ENCODE results near the gene CLMN. TPM values are rescaled to one million over a fixed set of nuclear protein-coding genes. Genes with fewer than 3 reads are reported as not detected.

Gene CLMN
- total and polyA plus RNA-seq, 2 of the 4 experiments (the other 2 are of a cell fraction): 0.10 to 0.18 TPM

GRCh38 chr14:95146079-95146771, 173.5 kb downstream of the CLMN start:
- peaks cover 45% of the 10 kb centered on the region for H4K20me1 ChIP-seq (ENCODE audit: insufficient read depth, low read length)
- CTCF ChIA-PET: no interaction called here

More at GRCh38 chr14:95146079-95146771, 173.5 kb downstream of the CLMN start:
- POLR2A ChIA-PET (ENCODE audit: unreplicated experiment): no interaction called here
- Histone ChIP-seq H3K27me3 (ENCODE audit: control insufficient read depth, insufficient read depth, low read length) (no peaks in the 10 kb centered on the region), H3K4ac (ENCODE audit: low read depth, low read length) (no peak overlapping the region), H2AK5ac (ENCODE audit: low read depth, low read length) (no peak overlapping the region), H3K9ac (ENCODE audit: low read depth, low read length) (no peak overlapping the region), H3K4me1 (ENCODE audit: control insufficient read depth, insufficient read depth, low read length) (peaks cover 5% of the 10 kb centered on the region), H4K91ac (ENCODE audit: insufficient read depth, low read depth, low read length) (no peak overlapping the region), H3K79me1 (ENCODE audit: low read depth in 1 of 2, low read length in 2 of 2) (peaks cover 19 to 74% of the 10 kb centered on the region in 2 experiments), H2BK120ac (ENCODE audit: low read depth, low read length) (no peak overlapping the region), H2AK9ac (replicated peaks; ENCODE audit: low read depth, low read length, poor library complexity) (no peak overlapping the region), H2BK20ac (ENCODE audit: low read depth, low read length) (no peak overlapping the region), H3K4me2 (ENCODE audit: low read depth, low read length) (no peak overlapping the region), H3K23ac (ENCODE audit: low read depth, low read length) (no peak overlapping the region), H3K9me1 (ENCODE audit: insufficient read depth, low read length) (peaks cover 5% of the 10 kb centered on the region), H3K18ac (ENCODE audit: low read depth, low read length) (no peak overlapping the region), H3K4me3 (ENCODE audit: insufficient read depth, low read depth, low read length) (no peak overlapping the region), H4K5ac (ENCODE audit: low read depth, low read length) (no peak overlapping the region), H3K9me3 (ENCODE audit: control insufficient read depth, insufficient read depth, low read length) (no peaks in the 10 kb centered on the region; the same call in 1 of the 2 replicates), H4K8ac (ENCODE audit: low read depth in 2 of 2, low read length in 2 of 2) (no peak overlapping the region), H3K56ac (ENCODE audit: extremely low read depth, insufficient read depth, low read length) (no peak overlapping the region), H3K27ac (ENCODE audit: insufficient read depth, low read length) (no peak overlapping the region), H2AFZ (replicated peaks; ENCODE audit: low read length, poor library complexity) (no peak overlapping the region), H3K36me3 (ENCODE audit: control insufficient read depth, insufficient read depth, low read length) (no peaks in the 10 kb centered on the region; the same call in 1 of the 2 replicates), H2BK15ac (ENCODE audit: low read depth, low read length) (no peak overlapping the region), H3K14ac (replicated peaks; ENCODE audit: low read depth, low read length) (no peak overlapping the region), H2BK5ac (ENCODE audit: low read depth, low read length, poor library complexity, severe bottlenecking) (no peak overlapping the region)
- BruUV-seq (replicated peaks): no TSS peak
- dilution Hi-C loops (cut with HindIII; ENCODE audit: low sequenced_read_pairs, unreplicated experiment): no loop called here
- DNase-seq (no peak), ATAC-seq (ENCODE audit: low read depth) (no peak)
- 86% methylated on average over 3 of the region's 10 CpGs; no CpG with 5 or more reads in 1 of the 2 experiments for WGBS, 2 experiments (ENCODE audit: extremely low coverage in 2 of 2, insufficient read length in 1 of 2)
- TF ChIP-seq RAD21 (IDR thresholded peaks at IDR 0.05; ENCODE audit: low read length): no peak
- no peak for TF ChIP-seq USF2 (IDR thresholded peaks at IDR 0.05; ENCODE audit: low read depth, low read length)
- TF ChIP-seq MXI1 (IDR thresholded peaks at IDR 0.05; ENCODE audit: borderline replicate concordance, low read depth, low read length): no peak
- TF ChIP-seq RCOR1 (IDR thresholded peaks at IDR 0.05; ENCODE audit: insufficient replicate concordance, low read length): no peak
- TF ChIP-seq CHD1 (IDR thresholded peaks at IDR 0.05; ENCODE audit: low read depth, low read length): no peak
- TF ChIP-seq RFX5 (IDR thresholded peaks at IDR 0.05; ENCODE audit: low read depth, low read length): no peak
- TF ChIP-seq SMC3 (IDR thresholded peaks at IDR 0.05; ENCODE audit: low read depth, low read length): no peak
- TF ChIP-seq POLR2A (IDR thresholded peaks at IDR 0.05; ENCODE audit: low read depth, low read length): no peak
- TF ChIP-seq CTCF (conservative IDR thresholded peaks at IDR 0.05; ENCODE audit: low read depth, low read length): no peak
- no peak for TF ChIP-seq MAZ (IDR thresholded peaks at IDR 0.05; ENCODE audit: borderline replicate concordance, low read depth, low read length)
- no peak for TF ChIP-seq CEBPB (IDR thresholded peaks at IDR 0.05; ENCODE audit: low read depth, low read length)
- no peak for TF ChIP-seq ELK1 (IDR thresholded peaks at IDR 0.05; ENCODE audit: borderline replicate concordance, low read depth, low read length)
- no peak for TF ChIP-seq MAFK (IDR thresholded peaks at IDR 0.05; ENCODE audit: low read depth, low read length)
- TF ChIP-seq FOS (IDR thresholded peaks at IDR 0.05; ENCODE audit: low read depth, low read length): no peak
- TF ChIP-seq NFE2L2 (IDR thresholded peaks at IDR 0.05; ENCODE audit: low read depth, low read length): no peak
- no peak for TF ChIP-seq BHLHE40 (IDR thresholded peaks at IDR 0.05; ENCODE audit: low read depth, low read length)
- in situ Hi-C loops (cut with MboI; ENCODE audit: low sequenced_read_pairs): loop anchor here (25.0 kb wide), 1 partner anchor 366 kb away; the partner anchor contains the start of gene SYNE3
- intact Hi-C loops (cut with micrococcal nuclease): no loop called here

Data from IMR-90 (cell line).